Measurements from ENCODE around the gene GLT1D1. TPM values are rescaled to one million over a fixed set of nuclear protein-coding genes. Genes with fewer than 3 reads are reported as not detected.

GLT1D1 gene
- total RNA-seq, 2 experiments from 2014 or later: 0.32 TPM; not detected in 1

DNA sequence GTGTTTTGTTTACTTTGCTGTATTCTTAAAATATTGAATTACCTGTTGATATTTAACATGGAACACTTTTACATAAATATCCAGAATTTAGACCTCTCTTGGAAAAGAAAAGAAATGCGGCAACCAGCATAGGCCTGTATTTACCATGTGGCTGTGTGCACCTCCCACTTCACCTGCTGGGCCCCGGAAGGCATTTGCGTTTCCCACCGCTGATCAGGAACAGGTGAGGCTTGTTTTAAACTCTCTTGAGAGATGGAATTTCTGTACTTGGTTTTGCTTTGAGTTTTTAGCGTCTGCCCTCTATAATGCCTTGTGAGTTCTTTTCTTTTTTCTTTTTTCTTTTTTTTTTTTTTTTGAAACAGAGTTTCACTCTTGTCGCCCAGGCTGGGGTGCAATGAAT, 124.2 kb downstream of the GLT1D1 start:
- Histone ChIP-seq H3K4me1 (ENCODE audit: insufficient read depth, low read length, poor library complexity, severe bottlenecking) (no peaks in the 10 kb centered on the region), H3K79me2 (ENCODE audit: insufficient read depth, low read depth, low read length) (no peaks in the 10 kb centered on the region), H3K4me3 (ENCODE audit: low read depth, low read length, poor library complexity, severe bottlenecking) (no peak overlapping the region), H3K27ac (ENCODE audit: low read depth, low read length, poor library complexity, severe bottlenecking) (no peak overlapping the region), H3K4me2 (ENCODE audit: low read length) (no peak overlapping the region), H3K9me2 (ENCODE audit: insufficient read depth, low read length) (no peaks in the 10 kb centered on the region), H4K20me1 (ENCODE audit: insufficient read depth, low read length) (no peaks in the 10 kb centered on the region), H3K36me3 (ENCODE audit: insufficient read depth, low read length) (no peaks in the 10 kb centered on the region), H3K9me3 (ENCODE audit: low read length) (no peaks in the 10 kb centered on the region), H2AFZ (ENCODE audit: low read length) (no peak overlapping the region)
- no peak for TF ChIP-seq EZH2phosphoT487 (IDR thresholded peaks at IDR 0.05; ENCODE audit: borderline replicate concordance, low read depth, low read length)
- no peak for TF ChIP-seq CTCF (conservative IDR thresholded peaks at IDR 0.05; ENCODE audit: low read length)
- CTCF ChIA-PET (ENCODE audit: unreplicated experiment): no interaction called here
- intact Hi-C loops (cut with micrococcal nuclease; ENCODE audit: unreplicated experiment): no loop called here
- POLR2A ChIA-PET: interaction anchor here (0.7 kb wide), 1 partner anchor 15 kb away, joined by 3 read pairs; no protein-coding TSS in a partner anchor
- no TSS peak for BruUV-seq (replicated peaks)
- no peak for DNase-seq (ENCODE audit: low spot score)

- no peaks in the 10 kb centered on the region for H3K4me1 ChIP-seq (ENCODE audit: insufficient read depth, low read length, poor library complexity, severe bottlenecking)
- ChIA-PET CTCF (ENCODE audit: unreplicated experiment) (no interaction called here), POLR2A (interaction anchor here (0.7 kb wide), 1 partner anchor 14 kb away, joined by 3 read pairs; no protein-coding TSS in a partner anchor)
- H3K36me3 ChIP-seq (ENCODE audit: insufficient read depth, low read length): no peaks in the 10 kb centered on the region
- no peaks in the 10 kb centered on the region for H4K20me1 ChIP-seq (ENCODE audit: insufficient read depth, low read length)
- no peaks in the 10 kb centered on the region for H3K9me3 ChIP-seq (ENCODE audit: low read length)
- no peak for DNase-seq (ENCODE audit: low spot score)
- H3K79me2 ChIP-seq (ENCODE audit: insufficient read depth, low read depth, low read length): no peaks in the 10 kb centered on the region
- no peaks in the 10 kb centered on the region for H3K9me2 ChIP-seq (ENCODE audit: insufficient read depth, low read length)
- no peak overlapping the region for H3K27ac ChIP-seq (ENCODE audit: low read depth, low read length, poor library complexity, severe bottlenecking)
- TF ChIP-seq CTCF (conservative IDR thresholded peaks at IDR 0.05; ENCODE audit: low read length) (no peak), EZH2phosphoT487 (IDR thresholded peaks at IDR 0.05; ENCODE audit: borderline replicate concordance, low read depth, low read length) (no peak)
- intact Hi-C loops (cut with micrococcal nuclease; ENCODE audit: unreplicated experiment): no loop called here
- H3K4me2 ChIP-seq (ENCODE audit: low read length): no peak overlapping the region
- BruUV-seq (replicated peaks): no TSS peak
- no peak overlapping the region for H3K4me3 ChIP-seq (ENCODE audit: low read depth, low read length, poor library complexity, severe bottlenecking)
- H2AFZ ChIP-seq (ENCODE audit: low read length): no peak overlapping the region
Measured at GRCh38 chr12:128978067-128978466, 124.8 kb downstream of the GLT1D1 start.

DNA sequence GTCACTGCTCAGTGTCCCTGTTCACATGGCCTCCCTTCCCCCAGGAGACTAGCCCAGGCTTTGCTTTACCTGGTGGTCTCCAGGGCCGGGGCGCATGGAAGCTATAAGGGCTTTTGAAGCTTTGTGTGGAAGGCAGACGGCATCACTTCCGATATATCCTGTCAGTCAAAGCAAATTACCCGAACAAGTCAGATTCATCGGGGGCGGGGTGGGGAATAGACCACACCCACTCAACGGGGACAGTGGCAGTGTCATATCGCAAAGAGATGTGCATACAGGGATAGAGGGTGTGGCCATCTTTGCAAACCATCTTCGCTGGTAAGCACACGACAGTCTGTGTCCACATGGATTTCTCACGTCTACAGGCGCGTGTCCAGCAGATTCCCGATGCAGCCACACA, 127.3 kb downstream of the GLT1D1 start:
- H3K4me2 ChIP-seq (ENCODE audit: low read length): no peak overlapping the region
- BruUV-seq (replicated peaks): no TSS peak
- TF ChIP-seq CTCF (conservative IDR thresholded peaks at IDR 0.05; ENCODE audit: low read length) (no peak), EZH2phosphoT487 (IDR thresholded peaks at IDR 0.05; ENCODE audit: borderline replicate concordance, low read depth, low read length) (no peak)
- H2AFZ ChIP-seq (ENCODE audit: low read length): no peak overlapping the region
- no peaks in the 10 kb centered on the region for H3K9me2 ChIP-seq (ENCODE audit: insufficient read depth, low read length)
- intact Hi-C loops (cut with micrococcal nuclease; ENCODE audit: unreplicated experiment): no loop called here
- H3K9me3 ChIP-seq (ENCODE audit: low read length): no peaks in the 10 kb centered on the region
- CTCF ChIA-PET (ENCODE audit: unreplicated experiment): no interaction called here
- POLR2A ChIA-PET: interaction anchor here (1.1 kb wide), 1 partner anchor 9 kb away, joined by 3 read pairs; no protein-coding TSS in a partner anchor
- H3K4me3 ChIP-seq (ENCODE audit: low read depth, low read length, poor library complexity, severe bottlenecking): no peak overlapping the region
- no peaks in the 10 kb centered on the region for H3K36me3 ChIP-seq (ENCODE audit: insufficient read depth, low read length)
- no peaks in the 10 kb centered on the region for H4K20me1 ChIP-seq (ENCODE audit: insufficient read depth, low read length)
- no peak overlapping the region for H3K27ac ChIP-seq (ENCODE audit: low read depth, low read length, poor library complexity, severe bottlenecking)
- no peaks in the 10 kb centered on the region for H3K4me1 ChIP-seq (ENCODE audit: insufficient read depth, low read length, poor library complexity, severe bottlenecking)
- DNase-seq (ENCODE audit: low spot score): no peak
- H3K79me2 ChIP-seq (ENCODE audit: insufficient read depth, low read depth, low read length): no peaks in the 10 kb centered on the region
